Stimulated activated CD4-positive, alpha-beta T cell treated with anti-CD3 and anti-CD28 coated beads, Interleukin-2, amount 100 ng/mL, for 24 hours (primary cell): Measurements from ENCODE around the gene PLCZ1.
"Not testable (repeated sequence)": the region's sequence is repeated elsewhere in the genome, so short reads cannot be mapped to it uniquely, and the experiment has no call there.

ENCODE experiments used
- DNase-seq, 2 donors: peaks; one replicate each; pipeline ENCODE4 v3.0.0-alpha.2; 2020

Gene PLCZ1

DNA sequence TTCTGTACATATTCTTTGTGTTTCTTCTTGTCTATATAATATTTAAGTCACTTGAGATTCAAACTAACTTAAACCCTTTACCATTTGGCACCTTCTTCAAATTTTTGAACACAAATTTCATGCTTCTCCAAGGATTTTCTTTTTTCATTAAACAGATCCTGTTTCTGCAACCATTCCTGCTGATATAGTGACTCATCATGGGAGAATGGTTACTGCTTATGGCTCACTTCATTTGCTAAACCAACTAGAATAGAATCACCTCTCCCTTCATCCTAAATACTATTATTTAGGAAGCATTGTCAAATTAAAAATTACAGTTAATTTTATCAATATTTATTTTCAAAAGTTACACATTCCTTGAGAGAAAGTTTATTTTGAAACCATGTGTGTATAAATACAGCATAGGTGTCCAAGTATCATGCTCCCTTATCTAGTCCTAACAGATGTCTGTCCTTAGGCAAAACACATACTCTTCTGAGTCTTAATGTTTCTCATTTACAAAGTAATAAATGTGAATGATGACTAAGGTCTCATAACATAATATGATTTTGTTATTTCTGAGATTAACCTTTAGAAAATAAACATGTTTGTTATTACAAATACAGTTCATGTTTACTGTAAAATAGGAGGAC is 40.7 kb downstream of the PLCZ1 start:
- no peak for DNase-seq

DNA sequence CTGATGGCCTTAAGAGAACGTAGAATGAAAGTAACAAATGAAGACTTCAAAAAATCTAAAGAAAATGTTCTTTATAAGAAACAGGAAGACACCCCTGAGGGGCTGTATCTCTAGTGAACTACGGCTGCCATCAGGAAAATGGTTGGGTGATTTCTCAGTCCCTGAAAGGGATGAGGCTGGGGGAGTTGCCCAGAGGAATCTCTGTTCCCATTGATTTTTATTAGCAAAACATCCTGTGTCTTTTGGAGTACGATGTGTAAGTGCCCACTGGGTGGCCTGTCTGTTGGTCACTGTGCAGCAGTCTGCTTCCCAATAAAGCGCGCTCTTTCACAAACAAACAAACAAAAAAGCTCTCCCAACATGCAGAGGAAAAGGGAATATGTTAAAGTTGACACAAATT is 43.8 kb downstream of the PLCZ1 start:
- not testable (repeated sequence) for DNase-seq

GRCh38 chr12:18690653-18691052 is 47.2 kb downstream of the PLCZ1 start:
- DNase-seq, result no peak

- DNase-seq, result no peak
Measured at GRCh38 chr12:18689771-18690170, 48.0 kb downstream of the PLCZ1 start.

DNA sequence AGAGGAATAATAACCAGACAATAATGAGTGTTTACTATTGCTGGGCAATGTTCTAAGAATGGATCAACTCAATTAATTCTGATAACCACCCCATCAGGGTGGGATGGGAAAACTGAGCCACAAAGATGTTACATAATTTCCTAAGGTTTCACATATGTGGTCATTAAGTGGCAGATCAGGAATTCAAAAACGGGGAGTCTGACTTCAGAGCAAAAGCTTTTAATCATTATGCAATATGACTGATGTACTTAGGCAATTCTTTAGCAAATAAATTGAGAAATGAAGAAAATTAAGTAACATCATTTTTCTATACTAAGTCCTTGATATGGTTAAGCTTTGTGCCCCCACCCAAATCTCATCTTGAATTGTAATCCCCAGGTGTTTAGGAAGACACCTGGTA is 53.4 kb downstream of the PLCZ1 start:
- DNase-seq, result no peak

GRCh38 chr12:18683327-18684013 is 54.3 kb downstream of the PLCZ1 start:
- DNase-seq, result no peak

DNA sequence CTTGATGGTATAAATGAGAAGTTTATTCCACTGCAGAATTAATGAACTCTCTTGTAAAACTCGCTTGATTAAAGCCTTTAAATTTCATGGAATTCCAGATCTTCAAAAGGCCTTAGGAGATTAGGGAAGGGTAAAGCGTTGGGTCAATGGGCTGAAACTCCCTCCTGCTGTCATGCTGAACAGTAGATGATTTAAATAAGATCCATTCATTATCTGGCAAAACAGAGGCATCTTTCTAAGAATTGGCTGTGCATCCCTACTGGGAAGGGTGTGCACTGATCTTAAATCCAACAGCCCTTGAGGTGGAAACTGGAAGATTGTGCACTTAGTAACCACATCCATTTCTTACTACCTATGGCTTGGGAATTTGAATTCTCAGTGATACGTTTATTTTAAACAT is 56.0 kb downstream of the PLCZ1 start:
- DNase-seq, result no peak

- no peak for DNase-seq
Measured at GRCh38 chr12:18676996-18677588, 60.7 kb downstream of the PLCZ1 start.

- DNase-seq, result no peak
Measured at GRCh38 chr12:18676141-18676540, 61.7 kb downstream of the PLCZ1 start.

GRCh38 chr12:18658829-18659228 is 79.0 kb downstream of the PLCZ1 start:
- DNase-seq, result no peak

- DNase-seq, result no peak
Measured at GRCh38 chr12:18658179-18658578, 79.6 kb downstream of the PLCZ1 start.

- DNase-seq, result no peak
Measured at GRCh38 chr12:18655351-18655750, 82.5 kb downstream of the PLCZ1 start.

DNA sequence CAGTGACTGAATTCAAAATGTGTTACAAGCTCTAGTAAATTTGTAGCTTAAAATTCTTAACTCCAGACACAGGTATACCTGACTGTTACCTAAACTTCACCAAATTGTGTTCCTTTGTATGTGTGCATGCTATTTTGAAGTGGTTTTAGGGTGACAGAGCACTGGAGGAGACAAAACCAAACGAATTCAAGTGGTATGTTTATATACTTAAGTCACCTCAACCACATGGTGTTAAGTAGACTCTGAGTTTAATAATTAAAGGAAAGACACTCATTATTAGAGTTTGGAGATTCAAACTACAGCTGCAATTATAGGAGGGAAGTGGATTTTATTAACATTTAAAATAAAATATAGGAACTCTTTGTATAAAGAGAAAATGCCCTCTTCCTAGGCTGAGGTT is 84.3 kb downstream of the PLCZ1 start:
- no peak for DNase-seq

DNA sequence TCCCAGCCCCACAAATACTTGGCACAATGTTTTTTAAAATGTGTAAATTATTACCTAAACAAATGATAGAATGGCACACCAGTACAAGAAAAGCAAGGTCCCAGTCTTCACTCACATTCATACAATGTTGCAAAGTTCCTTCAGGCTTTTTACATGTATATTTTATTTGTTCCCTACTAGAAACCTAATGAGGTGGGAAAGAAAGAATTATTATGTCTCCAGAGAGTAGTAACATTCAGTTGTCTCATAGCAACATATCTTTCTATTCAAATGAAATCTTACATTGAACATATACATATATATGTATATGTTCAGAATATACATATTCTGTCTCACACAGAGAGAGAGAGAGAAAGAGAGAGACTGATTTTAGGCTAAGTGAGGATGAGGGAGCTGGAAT is 85.2 kb downstream of the PLCZ1 start:
- no peak for DNase-seq

DNA sequence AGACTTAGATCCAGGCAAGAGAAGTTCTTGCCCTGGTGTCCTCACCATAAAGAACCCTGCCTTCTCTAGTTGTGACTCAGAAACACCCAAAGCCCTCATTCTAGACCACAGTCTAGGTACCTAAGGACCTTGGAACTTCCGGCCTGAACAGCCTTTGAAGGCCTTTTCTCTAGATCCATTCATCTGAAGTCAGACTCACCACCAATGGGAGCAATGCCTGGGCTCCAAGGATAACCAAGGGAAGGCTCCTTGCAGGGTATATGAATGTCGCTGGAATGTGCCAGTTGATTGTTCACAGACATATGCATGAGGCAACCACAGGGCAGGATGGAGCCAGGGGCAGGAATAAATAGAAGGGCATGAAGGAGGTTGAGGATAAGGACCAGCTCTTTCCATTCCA is 86.3 kb downstream of the PLCZ1 start:
- DNase-seq, result no peak

DNA sequence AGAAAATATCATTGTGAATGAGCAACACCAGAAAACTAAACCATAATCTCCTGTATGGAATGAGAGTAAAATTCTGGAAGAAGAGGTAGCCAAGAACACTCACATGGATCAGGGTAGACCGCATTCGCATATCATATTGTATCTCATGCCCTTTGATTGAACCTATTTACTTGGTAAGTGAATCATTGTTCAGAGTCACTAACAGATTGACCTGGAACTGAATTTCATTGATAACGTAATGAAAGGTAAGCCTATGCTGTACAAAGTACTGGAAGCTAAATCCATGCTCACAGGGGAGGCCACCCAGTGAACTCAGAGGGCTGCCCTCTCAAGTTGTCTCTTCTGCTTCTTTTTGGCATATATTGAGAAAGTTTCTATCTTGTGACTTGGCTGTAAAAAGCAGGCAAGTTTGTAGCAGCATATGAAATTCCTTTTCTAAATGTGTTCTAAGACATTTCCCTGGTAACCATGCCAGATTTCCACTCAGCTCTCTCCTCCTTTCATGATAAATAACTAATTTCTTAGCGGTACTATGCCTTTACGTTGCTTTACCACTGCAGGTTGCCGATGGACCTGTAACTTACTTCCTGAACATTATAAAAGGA is 91.4 kb downstream of the PLCZ1 start:
- no peak for DNase-seq

- DNase-seq, result no peak
Measured at GRCh38 chr12:18644564-18644963, 93.2 kb downstream of the PLCZ1 start.

DNA sequence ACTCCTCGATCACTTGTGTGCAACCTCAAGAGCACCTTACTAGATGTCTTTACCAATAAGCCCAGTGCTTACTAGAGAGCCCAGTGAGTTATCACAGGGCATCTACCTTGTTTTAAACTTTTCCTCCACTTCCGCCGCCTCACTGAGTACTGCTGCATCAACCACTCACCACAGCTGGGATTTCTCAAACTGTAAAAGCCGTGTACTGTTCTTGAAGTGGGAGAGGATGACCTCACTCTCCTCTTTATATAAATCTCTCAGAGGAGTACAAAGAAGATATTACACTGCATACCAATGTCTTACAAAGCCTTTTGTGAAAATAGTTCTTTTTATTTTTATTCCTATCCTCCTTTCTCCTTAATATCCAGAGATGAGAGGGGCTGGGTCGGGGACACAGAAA is 94.1 kb downstream of the PLCZ1 start:
- DNase-seq, result no peak

DNA sequence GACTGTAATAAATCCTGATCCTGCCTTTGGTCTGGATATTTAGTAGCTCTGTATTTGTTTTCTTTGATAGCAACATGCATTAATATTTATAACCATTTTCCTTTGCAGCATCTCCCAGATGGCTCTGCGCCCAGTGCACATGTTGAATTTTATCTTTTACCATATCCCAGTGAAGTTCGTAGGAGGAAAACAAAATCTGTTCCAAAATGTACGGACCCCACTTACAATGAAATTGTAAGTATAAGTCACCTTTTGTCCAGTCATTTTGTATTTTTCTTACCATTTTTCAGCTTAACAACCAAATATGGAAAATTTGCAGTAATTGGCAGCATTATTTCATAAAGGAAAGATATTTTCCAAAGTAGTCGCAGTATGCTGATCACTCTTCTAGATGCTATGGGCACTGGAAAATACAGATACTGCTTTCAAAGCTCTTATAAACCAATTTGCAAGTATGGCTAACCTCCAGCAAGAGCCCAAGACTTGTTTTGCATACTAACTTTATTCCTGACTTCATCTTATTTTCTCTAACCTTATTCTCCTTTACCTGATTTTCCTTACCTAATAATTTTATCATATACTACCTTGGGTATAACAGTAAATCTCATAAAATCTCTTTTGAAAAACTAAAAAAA is 97.4 kb downstream of the PLCZ1 start:
- no peak for DNase-seq

- DNase-seq, result no peak
Measured at GRCh38 chr12:18634382-18634781, 103.4 kb downstream of the PLCZ1 start.
